ENCODE results near the gene LRRC7.

DNA sequence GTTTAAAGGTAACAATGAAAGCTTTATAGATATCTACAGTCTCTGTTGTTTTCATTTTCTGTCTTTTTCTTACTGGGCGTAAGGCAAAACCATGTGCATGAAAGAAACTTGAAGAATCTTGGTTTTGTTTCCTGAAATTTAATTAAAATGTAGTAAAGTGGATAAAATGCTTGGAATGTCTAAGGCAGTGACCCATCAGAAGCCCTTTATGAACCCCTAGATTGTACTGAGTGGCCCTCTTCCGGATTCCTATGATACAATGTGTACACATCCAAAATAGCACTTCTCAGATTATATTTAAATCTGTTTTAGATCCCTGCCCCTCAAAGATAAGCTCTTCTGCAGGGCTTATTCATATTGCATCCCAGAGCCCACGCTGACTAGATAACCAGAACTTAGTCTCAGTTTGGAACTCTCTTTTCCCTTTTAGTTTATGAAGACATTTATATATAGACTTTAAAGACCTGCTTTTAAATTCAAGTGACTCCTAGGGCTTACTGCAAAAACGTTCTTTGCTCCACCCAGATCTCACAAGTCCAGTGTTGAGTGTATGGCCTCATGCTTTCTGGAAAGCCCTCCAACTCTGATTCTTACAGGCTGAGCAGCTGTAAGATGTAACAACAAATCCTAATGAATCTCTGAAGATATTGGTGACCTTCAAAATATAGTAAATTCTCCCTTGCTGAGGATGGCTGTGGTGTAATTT lies 142.9 kb downstream of the LRRC7 start:
- TF ChIP-seq, protein P1, sequence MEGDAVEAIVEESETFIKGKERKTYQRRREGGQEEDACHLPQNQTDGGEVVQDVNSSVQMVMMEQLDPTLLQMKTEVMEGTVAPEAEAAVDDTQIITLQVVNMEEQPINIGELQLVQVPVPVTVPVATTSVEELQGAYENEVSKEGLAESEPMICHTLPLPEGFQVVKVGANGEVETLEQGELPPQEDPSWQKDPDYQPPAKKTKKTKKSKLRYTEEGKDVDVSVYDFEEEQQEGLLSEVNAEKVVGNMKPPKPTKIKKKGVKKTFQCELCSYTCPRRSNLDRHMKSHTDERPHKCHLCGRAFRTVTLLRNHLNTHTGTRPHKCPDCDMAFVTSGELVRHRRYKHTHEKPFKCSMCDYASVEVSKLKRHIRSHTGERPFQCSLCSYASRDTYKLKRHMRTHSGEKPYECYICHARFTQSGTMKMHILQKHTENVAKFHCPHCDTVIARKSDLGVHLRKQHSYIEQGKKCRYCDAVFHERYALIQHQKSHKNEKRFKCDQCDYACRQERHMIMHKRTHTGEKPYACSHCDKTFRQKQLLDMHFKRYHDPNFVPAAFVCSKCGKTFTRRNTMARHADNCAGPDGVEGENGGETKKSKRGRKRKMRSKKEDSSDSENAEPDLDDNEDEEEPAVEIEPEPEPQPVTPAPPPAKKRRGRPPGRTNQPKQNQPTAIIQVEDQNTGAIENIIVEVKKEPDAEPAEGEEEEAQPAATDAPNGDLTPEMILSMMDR (IDR thresholded peaks at IDR 0.05; ENCODE audit: poor library complexity, severe bottlenecking), result no peak
- TF ChIP-seq, protein P2, sequence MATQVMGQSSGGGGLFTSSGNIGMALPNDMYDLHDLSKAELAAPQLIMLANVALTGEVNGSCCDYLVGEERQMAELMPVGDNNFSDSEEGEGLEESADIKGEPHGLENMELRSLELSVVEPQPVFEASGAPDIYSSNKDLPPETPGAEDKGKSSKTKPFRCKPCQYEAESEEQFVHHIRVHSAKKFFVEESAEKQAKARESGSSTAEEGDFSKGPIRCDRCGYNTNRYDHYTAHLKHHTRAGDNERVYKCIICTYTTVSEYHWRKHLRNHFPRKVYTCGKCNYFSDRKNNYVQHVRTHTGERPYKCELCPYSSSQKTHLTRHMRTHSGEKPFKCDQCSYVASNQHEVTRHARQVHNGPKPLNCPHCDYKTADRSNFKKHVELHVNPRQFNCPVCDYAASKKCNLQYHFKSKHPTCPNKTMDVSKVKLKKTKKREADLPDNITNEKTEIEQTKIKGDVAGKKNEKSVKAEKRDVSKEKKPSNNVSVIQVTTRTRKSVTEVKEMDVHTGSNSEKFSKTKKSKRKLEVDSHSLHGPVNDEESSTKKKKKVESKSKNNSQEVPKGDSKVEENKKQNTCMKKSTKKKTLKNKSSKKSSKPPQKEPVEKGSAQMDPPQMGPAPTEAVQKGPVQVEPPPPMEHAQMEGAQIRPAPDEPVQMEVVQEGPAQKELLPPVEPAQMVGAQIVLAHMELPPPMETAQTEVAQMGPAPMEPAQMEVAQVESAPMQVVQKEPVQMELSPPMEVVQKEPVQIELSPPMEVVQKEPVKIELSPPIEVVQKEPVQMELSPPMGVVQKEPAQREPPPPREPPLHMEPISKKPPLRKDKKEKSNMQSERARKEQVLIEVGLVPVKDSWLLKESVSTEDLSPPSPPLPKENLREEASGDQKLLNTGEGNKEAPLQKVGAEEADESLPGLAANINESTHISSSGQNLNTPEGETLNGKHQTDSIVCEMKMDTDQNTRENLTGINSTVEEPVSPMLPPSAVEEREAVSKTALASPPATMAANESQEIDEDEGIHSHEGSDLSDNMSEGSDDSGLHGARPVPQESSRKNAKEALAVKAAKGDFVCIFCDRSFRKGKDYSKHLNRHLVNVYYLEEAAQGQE (IDR thresholded peaks at IDR 0.05; ENCODE audit: borderline replicate concordance), result no peak
- TF ChIP-seq RAD21 (conservative IDR thresholded peaks at IDR 0.05), result no peak
- TF ChIP-seq POLR2AphosphoS5 (IDR thresholded peaks at IDR 0.05), result no peak
- TF ChIP-seq EZH2 (IDR thresholded peaks at IDR 0.05; ENCODE audit: borderline replicate concordance, insufficient read depth, low read length, poor library complexity, severe bottlenecking), result no peak
- no peak for TF ChIP-seq TAF1 (IDR thresholded peaks at IDR 0.05; ENCODE audit: low read depth)

Data from neural cell (in vitro differentiated cells).